GM19099 (cell line): ENCODE results near the gene GLG1.
"Not testable (repeated sequence)": the region's sequence is repeated elsewhere in the genome, so short reads cannot be mapped to it uniquely, and the experiment has no call there.

Experiments used
- POLR2A ChIP-seq: IDR thresholded peaks from 3 replicates; pipeline ENCODE4 v1.6.1; 2011; ENCODE audit warnings: low read depth; ENCODE audit not compliant: insufficient read length; ENCODE audit errors: extremely low read depth

Gene GLG1

GRCh38 chr16:74446866-74447265 is 160.0 kb downstream of the GLG1 start:
- TF ChIP-seq POLR2A: no peak

- TF ChIP-seq POLR2A: no peak
Observed at GRCh38 chr16:74439685-74440084, 167.2 kb downstream of the GLG1 start.

GRCh38 chr16:74438492-74438979 is 168.4 kb downstream of the GLG1 start:
- TF ChIP-seq POLR2A: no peak

- no peak for TF ChIP-seq POLR2A
Observed at GRCh38 chr16:74431516-74431915, 175.4 kb downstream of the GLG1 start.

GRCh38 chr16:74420612-74421481 is 186.1 kb downstream of the GLG1 start, which contains the start of gene CLEC18B:
TSS of gene CLEC18B (minus strand) at chr16:74421478. CDS start at chr16:74421270, 208 bp downstream.
- TF ChIP-seq POLR2A: not testable (repeated sequence)
